NCI-H2171 (cell line): ENCODE data around the gene DAB2IP.
A peak's percentile ranks its signal among the peaks of the same experiment; 100 is the strongest.

ENCODE experiments used
- DNase-seq: peaks from one replicate; lab custom pipeline; 2025; lab: John Stamatoyannopoulos, UW

Gene DAB2IP

GRCh38 chr9:121703014-121703734 is 51.7 kb downstream of the DAB2IP start:
- no peak for DNase-seq

- DNase-seq, result no peak
Observed at GRCh38 chr9:121704281-121704680, 52.8 kb downstream of the DAB2IP start.

DNA sequence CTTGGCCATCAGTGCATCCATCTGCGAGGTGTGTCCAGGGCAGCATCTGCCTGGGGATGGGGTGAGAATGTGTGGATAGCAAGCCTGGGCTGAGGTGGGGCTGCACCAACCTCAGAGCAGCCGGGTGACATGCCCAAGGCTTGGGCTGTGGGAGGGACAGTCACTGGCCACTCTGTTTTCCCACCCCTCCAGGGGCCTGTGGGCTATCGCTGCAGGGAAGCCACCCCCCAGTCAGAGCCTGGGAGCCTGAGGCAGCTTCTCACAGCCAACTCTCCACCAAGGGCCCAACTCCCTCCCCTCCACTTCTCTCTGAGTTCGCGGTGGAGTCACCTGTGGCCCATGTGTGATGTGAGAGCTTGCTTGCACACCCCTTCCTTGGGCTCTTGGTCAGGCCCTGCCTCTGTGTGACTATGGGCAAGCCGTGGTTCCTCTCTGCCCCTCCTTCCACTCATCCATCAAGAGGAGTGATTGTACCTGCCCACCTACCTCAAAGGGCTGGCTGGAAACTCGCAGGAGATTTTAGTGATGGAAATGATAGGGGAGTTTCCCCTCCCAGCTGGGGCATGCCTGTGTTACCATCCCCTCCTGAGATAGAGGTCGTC is 54.8 kb downstream of the DAB2IP start:
- no peak for DNase-seq

DNA sequence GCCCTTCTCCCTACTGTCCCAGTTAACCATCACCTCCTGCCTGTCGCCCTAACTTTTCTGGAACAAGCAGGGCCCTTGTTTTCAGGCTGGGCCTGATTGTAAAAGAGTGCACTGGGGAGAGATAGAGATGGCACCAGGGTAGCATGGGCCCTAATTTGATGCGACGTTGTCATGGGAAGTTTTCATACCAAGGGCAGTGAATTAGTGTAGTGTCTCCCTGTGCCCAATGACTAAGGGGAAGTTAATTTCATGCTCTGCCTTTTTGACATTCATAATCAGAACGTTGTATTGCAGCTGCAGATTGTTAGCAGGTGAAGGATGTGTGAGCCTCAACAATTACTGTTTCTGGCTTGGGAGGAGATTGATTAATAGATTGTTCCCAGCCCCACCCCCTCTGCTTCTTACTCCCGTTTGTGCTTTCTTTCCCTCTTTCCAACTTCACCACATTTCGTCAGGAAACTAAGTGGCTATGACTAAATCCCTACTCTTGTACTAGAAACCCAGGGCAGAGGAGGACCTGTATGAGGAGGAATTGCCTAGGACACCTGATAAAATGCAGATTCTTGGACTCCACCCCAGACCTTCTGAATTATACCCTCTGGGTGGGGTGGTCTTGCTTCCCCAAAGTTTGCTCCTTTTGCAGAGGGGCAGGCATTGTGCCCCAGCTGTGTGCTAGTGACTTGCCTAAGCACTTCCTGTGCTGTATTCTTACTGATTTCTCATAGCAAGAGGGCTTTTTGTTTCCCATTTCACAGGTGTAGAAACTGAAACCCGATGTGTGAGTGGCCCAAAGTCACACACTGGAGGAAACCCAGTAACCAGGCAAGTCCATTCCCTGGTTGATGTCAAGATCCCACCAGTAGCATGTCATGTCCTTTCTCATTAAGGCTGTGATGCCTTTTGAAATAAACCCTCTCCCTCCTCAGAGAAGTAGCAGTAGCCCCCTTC is 56.3 kb downstream of the DAB2IP start:
- no peak for DNase-seq

GRCh38 chr9:121708768-121709488 is 57.5 kb downstream of the DAB2IP start:
- DNase-seq, result no peak

GRCh38 chr9:121709798-121710197 is 58.4 kb downstream of the DAB2IP start:
- DNase-seq, result peak; percentile 20

GRCh38 chr9:121711281-121711680 is 59.8 kb downstream of the DAB2IP start:
- DNase-seq, result no peak

GRCh38 chr9:121711797-121712196 is 60.4 kb downstream of the DAB2IP start:
- DNase-seq, result no peak

- DNase-seq, result no peak
Observed at GRCh38 chr9:121713400-121714070, 62.1 kb downstream of the DAB2IP start.

GRCh38 chr9:121714075-121714705 is 62.8 kb downstream of the DAB2IP start:
- DNase-seq, result no peak

- DNase-seq, result no peak
Observed at GRCh38 chr9:121714873-121715272, 63.4 kb downstream of the DAB2IP start.

GRCh38 chr9:121717141-121717991 is 65.9 kb downstream of the DAB2IP start:
- no peak for DNase-seq

- peak; percentile 79 for DNase-seq
Observed at GRCh38 chr9:121718084-121718483, 66.7 kb downstream of the DAB2IP start.

GRCh38 chr9:121718501-121718900 is 67.1 kb downstream of the DAB2IP start:
- DNase-seq, result no peak

DNA sequence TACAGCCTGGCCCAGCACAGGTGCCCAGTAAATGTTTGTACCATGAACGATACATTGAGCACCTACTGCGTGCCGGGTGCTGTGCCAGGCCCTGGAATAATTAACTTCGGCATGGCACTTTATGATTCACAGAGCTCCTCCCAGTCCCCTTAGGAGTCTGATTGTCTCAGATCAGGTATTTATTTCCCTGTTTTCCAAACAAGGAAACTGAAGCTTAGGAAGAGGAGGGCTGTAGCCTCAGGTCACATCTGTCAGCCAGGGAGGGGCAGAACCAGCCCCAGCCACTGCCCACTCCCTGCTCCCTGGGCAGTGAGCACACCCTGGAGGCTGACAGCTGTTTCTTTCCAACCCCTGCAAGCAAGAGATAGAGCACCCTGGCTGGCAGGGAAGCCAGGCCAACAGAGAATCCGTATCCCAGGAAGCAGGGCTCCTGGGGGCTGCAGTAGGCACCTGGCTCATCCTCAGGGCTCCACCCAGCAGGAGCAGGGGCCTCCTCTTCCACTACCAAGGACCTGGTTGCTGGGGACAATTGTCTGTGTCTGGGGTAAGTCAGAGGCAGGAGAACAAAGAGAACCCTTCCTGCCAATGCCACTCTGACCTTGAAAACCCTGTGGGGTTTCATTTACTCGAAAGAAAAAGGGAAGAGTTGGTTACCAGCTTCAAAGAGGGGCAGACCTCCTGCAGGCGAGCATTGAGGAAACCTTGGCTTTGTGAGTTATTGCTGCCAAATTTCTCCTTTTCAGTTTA is 69.0 kb downstream of the DAB2IP start:
- DNase-seq, result no peak

- DNase-seq, result no peak
Observed at GRCh38 chr9:121721058-121721350, 69.6 kb downstream of the DAB2IP start.

- DNase-seq, result no peak
Observed at GRCh38 chr9:121721770-121722169, 70.3 kb downstream of the DAB2IP start.

GRCh38 chr9:121725008-121725775 is 73.8 kb downstream of the DAB2IP start:
- no peak for DNase-seq
